Loucy (cell line): ENCODE results near the gene KIF12.

ENCODE experiments used
- H2AFZ ChIP-seq: fragments of 200-600 bp; sonication (generic); 2 replicates; pipeline ENCODE4 v1.6.0; 2016; ENCODE audit warnings: antibody characterized with exemption, mild to moderate bottlenecking, low read length, moderate library complexity
- H3F3A ChIP-seq: fragments of 200-600 bp; 2 replicates; pipeline ENCODE4 v1.6.0; 2016; ENCODE audit warnings: antibody characterized with exemption, low read depth, mild to moderate bottlenecking
- H3K27me3 ChIP-seq: fragments of 200-600 bp; sonication (generic); 2 replicates; pipeline ENCODE4 v1.6.1; 2014; ENCODE audit warnings: low read length, mild to moderate bottlenecking; ENCODE audit not compliant: insufficient read depth, poor library complexity, severe bottlenecking
- H3K36me3 ChIP-seq: fragments of 200-600 bp; sonication (generic); 2 replicates; pipeline ENCODE4 v1.6.1; 2016; ENCODE audit warnings: low read length; ENCODE audit not compliant: insufficient read depth
- H3K4me1 ChIP-seq: fragments of 200-600 bp; sonication (generic); 2 replicates; pipeline ENCODE4 v1.5.1; 2014; ENCODE audit warnings: low read length, mild to moderate bottlenecking; ENCODE audit not compliant: insufficient read depth, poor library complexity, severe bottlenecking
- H3K4me2 ChIP-seq: fragments of 200-600 bp; sonication (generic); 2 replicates; pipeline ENCODE4 v1.6.0; 2014; ENCODE audit warnings: antibody characterized with exemption, low read length, low read depth, mild to moderate bottlenecking; ENCODE audit not compliant: poor library complexity, severe bottlenecking
- H3K4me3 ChIP-seq: fragments of 200-600 bp; sonication (generic); 2 replicates; pipeline ENCODE4 v1.5.1; 2014; ENCODE audit warnings: low read length, mild to moderate bottlenecking, mixed read lengths; ENCODE audit not compliant: poor library complexity, severe bottlenecking
- H3K79me2 ChIP-seq: fragments of 200-600 bp; sonication (generic); 2 replicates; pipeline ENCODE4 v1.6.1; 2014; ENCODE audit warnings: low read length; ENCODE audit not compliant: insufficient read depth
- H3K9ac ChIP-seq: fragments of 200-600 bp; sonication (generic); 2 replicates; pipeline ENCODE4 v1.6.0; 2014; ENCODE audit warnings: mild to moderate bottlenecking, low read depth, low read length, moderate library complexity; ENCODE audit not compliant: poor library complexity, severe bottlenecking
- H3K9me2 ChIP-seq: fragments of 200-600 bp; sonication (generic); replicated peaks from 2 replicates; pipeline ENCODE4 v1.6.1; 2016; ENCODE audit warnings: low read depth, low read length, mixed read lengths
- H3K9me3 ChIP-seq: fragments of 200-600 bp; sonication (generic); 2 replicates; pipeline ENCODE4 v1.6.1; 2014; ENCODE audit warnings: mild to moderate bottlenecking, antibody characterized with exemption, low read length, low read depth; ENCODE audit not compliant: insufficient read depth
- H4K20me1 ChIP-seq: fragments of 200-600 bp; sonication (generic); 2 replicates; pipeline ENCODE4 v1.6.0; 2014; ENCODE audit warnings: antibody characterized with exemption, low read length, mild to moderate bottlenecking; ENCODE audit not compliant: insufficient read depth, poor library complexity, severe bottlenecking
- EZH2phosphoT487 ChIP-seq: fragments of 200-600 bp; IDR thresholded peaks from 2 replicates; pipeline ENCODE4 v1.6.1; 2018; ENCODE audit warnings: antibody characterized with exemption, mild to moderate bottlenecking, moderate library complexity, borderline replicate concordance
- TF ChIP-seq, protein P1 (sequence below): fragments of 200-600 bp; sonication (generic); conservative IDR thresholded peaks from 2 replicates; pipeline ENCODE4 v1.5.1; 2014; ENCODE audit warnings: mild to moderate bottlenecking, antibody characterized with exemption, low read length

The KIF12 gene

DNA sequence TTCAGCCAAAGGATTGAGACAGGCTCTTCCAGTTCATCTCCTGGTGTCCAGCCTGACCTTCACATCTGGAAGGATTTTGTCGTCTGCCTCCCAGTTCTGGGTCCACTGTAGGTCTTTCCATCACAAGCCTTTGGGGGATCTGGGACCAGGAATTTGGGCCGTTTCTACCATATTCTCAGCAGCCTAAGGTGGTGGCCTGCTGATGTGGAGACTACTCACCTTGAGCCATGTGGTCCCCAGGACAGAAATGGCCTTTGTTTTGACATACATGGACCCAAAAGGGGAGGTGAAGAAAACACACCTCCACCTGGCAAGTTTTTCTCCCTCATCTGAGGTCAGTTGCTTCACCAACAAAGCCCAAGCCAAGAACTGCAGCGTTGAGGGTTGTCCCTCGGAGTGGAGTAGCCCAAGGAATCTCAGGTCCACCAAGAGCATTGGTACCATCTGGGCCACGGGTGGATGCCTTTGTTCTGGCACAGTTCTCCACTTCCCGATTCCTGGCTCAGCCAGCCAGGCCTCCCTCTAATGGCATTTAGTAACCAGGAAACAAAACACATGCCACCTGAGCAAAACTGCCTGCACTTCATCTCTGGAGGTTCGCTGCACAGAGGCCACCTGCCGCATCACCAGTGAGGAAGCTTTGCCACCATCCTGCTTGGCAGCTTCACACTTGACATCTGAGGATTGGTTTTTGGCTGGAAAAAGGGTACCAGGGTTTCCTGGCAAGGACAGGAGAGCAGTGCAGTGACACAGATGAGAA lies 45.7 kb downstream of the KIF12 start:
- no peaks in the 10 kb centered on the region for H3K9me2 ChIP-seq
- H3K9me3 ChIP-seq, result no peaks in the 10 kb centered on the region
- no peaks in the 10 kb centered on the region for H3F3A ChIP-seq
- H3K9ac ChIP-seq, result no peak overlapping the region
- peaks cover 42% of the 10 kb centered on the region; the same call in 1 of the 2 replicates for H3K36me3 ChIP-seq
- no peaks in the 10 kb centered on the region for H4K20me1 ChIP-seq
- no peak overlapping the region for H3K4me3 ChIP-seq
- H2AFZ ChIP-seq, result no peak overlapping the region
- H3K4me1 ChIP-seq, result no peaks in the 10 kb centered on the region
- no peaks in the 10 kb centered on the region for H3K27me3 ChIP-seq
- no peaks in the 10 kb centered on the region for H3K79me2 ChIP-seq
- no peak overlapping the region for H3K4me2 ChIP-seq
- TF ChIP-seq, protein P1, sequence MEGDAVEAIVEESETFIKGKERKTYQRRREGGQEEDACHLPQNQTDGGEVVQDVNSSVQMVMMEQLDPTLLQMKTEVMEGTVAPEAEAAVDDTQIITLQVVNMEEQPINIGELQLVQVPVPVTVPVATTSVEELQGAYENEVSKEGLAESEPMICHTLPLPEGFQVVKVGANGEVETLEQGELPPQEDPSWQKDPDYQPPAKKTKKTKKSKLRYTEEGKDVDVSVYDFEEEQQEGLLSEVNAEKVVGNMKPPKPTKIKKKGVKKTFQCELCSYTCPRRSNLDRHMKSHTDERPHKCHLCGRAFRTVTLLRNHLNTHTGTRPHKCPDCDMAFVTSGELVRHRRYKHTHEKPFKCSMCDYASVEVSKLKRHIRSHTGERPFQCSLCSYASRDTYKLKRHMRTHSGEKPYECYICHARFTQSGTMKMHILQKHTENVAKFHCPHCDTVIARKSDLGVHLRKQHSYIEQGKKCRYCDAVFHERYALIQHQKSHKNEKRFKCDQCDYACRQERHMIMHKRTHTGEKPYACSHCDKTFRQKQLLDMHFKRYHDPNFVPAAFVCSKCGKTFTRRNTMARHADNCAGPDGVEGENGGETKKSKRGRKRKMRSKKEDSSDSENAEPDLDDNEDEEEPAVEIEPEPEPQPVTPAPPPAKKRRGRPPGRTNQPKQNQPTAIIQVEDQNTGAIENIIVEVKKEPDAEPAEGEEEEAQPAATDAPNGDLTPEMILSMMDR, result no peak
- no peak for TF ChIP-seq EZH2phosphoT487

DNA sequence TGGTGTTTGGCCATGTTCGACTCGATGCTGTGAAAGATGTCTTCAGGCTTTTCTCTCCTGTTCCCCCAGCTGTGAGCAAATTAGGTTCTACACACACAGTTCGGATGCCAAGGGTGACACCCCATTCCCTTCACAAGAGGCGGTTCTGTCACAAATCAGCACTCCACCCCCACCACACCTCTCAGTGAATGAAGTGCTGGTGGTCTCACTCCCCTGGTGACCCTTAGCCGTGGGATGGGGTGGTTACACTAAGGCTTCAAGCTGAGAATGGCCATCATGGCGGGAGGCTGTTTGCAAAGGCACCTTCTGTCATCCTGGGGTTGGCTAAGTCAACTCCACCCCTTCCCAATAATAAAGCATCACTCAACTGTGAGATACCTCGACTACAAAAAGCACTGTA lies 47.4 kb downstream of the KIF12 start:
- Histone ChIP-seq H3K4me2 (no peak overlapping the region), H3K27me3 (no peaks in the 10 kb centered on the region), H3F3A (no peaks in the 10 kb centered on the region), H2AFZ (no peak overlapping the region), H3K9me2 (no peaks in the 10 kb centered on the region), H3K36me3 (peaks cover 50% of the 10 kb centered on the region; the same call in 1 of the 2 replicates), H4K20me1 (no peaks in the 10 kb centered on the region), H3K4me3 (no peak overlapping the region), H3K4me1 (no peaks in the 10 kb centered on the region), H3K9ac (no peak overlapping the region), H3K9me3 (no peaks in the 10 kb centered on the region), H3K79me2 (no peaks in the 10 kb centered on the region)
- no peak for TF ChIP-seq EZH2phosphoT487
- TF ChIP-seq, protein P1, result no peak

DNA sequence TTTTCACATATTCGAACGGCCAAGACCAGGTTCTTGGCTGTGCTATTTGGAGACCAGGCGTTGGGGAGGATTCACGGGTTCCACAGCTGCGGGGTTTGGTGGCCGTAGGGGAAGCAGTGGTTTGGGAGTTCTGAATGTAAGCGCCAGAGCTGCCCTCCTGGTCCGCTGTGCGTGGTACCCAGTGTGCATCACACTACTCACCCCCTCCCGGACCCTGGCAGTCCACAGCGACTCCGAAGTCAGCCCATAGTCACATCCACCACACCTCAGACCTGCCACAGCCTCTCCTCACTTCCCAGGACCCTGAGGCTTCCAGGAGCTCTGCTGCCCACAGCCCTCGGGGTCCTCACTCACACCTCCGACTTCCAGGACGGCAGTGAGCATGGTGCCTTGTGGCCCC lies 47.8 kb downstream of the KIF12 start:
- H4K20me1 ChIP-seq, result no peaks in the 10 kb centered on the region
- H3K9me2 ChIP-seq, result no peaks in the 10 kb centered on the region
- H3K27me3 ChIP-seq, result no peaks in the 10 kb centered on the region
- TF ChIP-seq EZH2phosphoT487, result no peak
- TF ChIP-seq, protein P1, result no peak
- H3K4me2 ChIP-seq, result no peak overlapping the region
- H3K4me3 ChIP-seq, result no peak overlapping the region
- H3K4me1 ChIP-seq, result no peaks in the 10 kb centered on the region
- no peaks in the 10 kb centered on the region for H3F3A ChIP-seq
- H3K36me3 ChIP-seq, result peaks cover 50% of the 10 kb centered on the region; the same call in 1 of the 2 replicates
- H3K9me3 ChIP-seq, result no peaks in the 10 kb centered on the region
- no peak overlapping the region for H3K9ac ChIP-seq
- H3K79me2 ChIP-seq, result no peaks in the 10 kb centered on the region
- H2AFZ ChIP-seq, result no peak overlapping the region
